ENCODE data around the gene ERVV-1. TPM values are rescaled to one million over a fixed set of nuclear protein-coding genes. Genes with fewer than 3 reads are reported as not detected.

ERVV-1 gene
- total RNA-seq, 2 donors from 2014 or later: 0.40 TPM; not detected in 1

- TF ChIP-seq CTCF (IDR thresholded peaks at IDR 0.05) (peak; percentile 43 to 77 (median 56)), POLR2A (IDR thresholded peaks at IDR 0.05) (peak; percentile 56), POLR2AphosphoS5 (IDR thresholded peaks at IDR 0.05) (peak; percentile 27)
- H3K36me3 ChIP-seq: no peaks in the 10 kb centered on the region
- intact Hi-C loops (cut with DNase I): no loop called here
- H3K9me3 ChIP-seq: no peaks in the 10 kb centered on the region
- WGBS: under 1% methylated on average over 50 of the region's 50 CpGs
- no peaks in the 10 kb centered on the region for H3K27me3 ChIP-seq (replicated peaks; ENCODE audit: insufficient read depth)
- DNase-seq (ENCODE audit: low spot score): peak; percentile 83
- no peaks in the 10 kb centered on the region for H3K4me1 ChIP-seq (replicated peaks)
- peak overlapping the region; percentile 64 to 79 for H3K27ac ChIP-seq
- peak overlapping the region; percentile 40 to 44 for H3K4me3 ChIP-seq
These were observed 20.2 kb upstream of the ERVV-1 start for GRCh38 chr19:52993342-52994178.

GRCh38 chr19:52995711-52996110 is 18.0 kb upstream of the ERVV-1 start:
- no peaks in the 10 kb centered on the region for H3K4me1 ChIP-seq (replicated peaks)
- intact Hi-C loops (cut with DNase I): no loop called here
- H3K4me3 ChIP-seq: no peak overlapping the region
- H3K36me3 ChIP-seq: no peaks in the 10 kb centered on the region
- 89% methylated on average over 7 of the region's 7 CpGs for WGBS
- H3K27me3 ChIP-seq (replicated peaks; ENCODE audit: insufficient read depth): no peaks in the 10 kb centered on the region
- no peak for DNase-seq (ENCODE audit: low spot score)
- no peak overlapping the region for H3K27ac ChIP-seq
- no peak for TF ChIP-seq CTCF (IDR thresholded peaks at IDR 0.05)
- TF ChIP-seq POLR2AphosphoS5 (IDR thresholded peaks at IDR 0.05): no peak
- TF ChIP-seq POLR2A (IDR thresholded peaks at IDR 0.05): no peak
- no peaks in the 10 kb centered on the region for H3K9me3 ChIP-seq

- Histone ChIP-seq H3K27ac (no peak overlapping the region), H3K27me3 (replicated peaks; ENCODE audit: insufficient read depth) (no peaks in the 10 kb centered on the region), H3K4me1 (replicated peaks) (no peaks in the 10 kb centered on the region), H3K4me3 (no peak overlapping the region), H3K9me3 (no peaks in the 10 kb centered on the region), H3K36me3 (no peaks in the 10 kb centered on the region)
- DNase-seq (ENCODE audit: low spot score): no peak
- TF ChIP-seq CTCF (IDR thresholded peaks at IDR 0.05) (no peak), POLR2AphosphoS5 (IDR thresholded peaks at IDR 0.05) (no peak), POLR2A (IDR thresholded peaks at IDR 0.05) (no peak)
- intact Hi-C loops (cut with DNase I): no loop called here
- WGBS: 81% methylated on average over 9 of the region's 9 CpGs
These were observed 15.7 kb upstream of the ERVV-1 start for GRCh38 chr19:52997975-52998374.

- WGBS: 48% methylated on average over 2 of the region's 2 CpGs
These were observed 11.2 kb upstream of the ERVV-1 start for GRCh38 chr19:53002479-53002878.

More at GRCh38 chr19:53002479-53002878, 11.2 kb upstream of the ERVV-1 start:
- no peak overlapping the region for H3K4me3 ChIP-seq
- H3K4me1 ChIP-seq (replicated peaks): no peaks in the 10 kb centered on the region
- H3K9me3 ChIP-seq: no peaks in the 10 kb centered on the region
- H3K27me3 ChIP-seq (replicated peaks; ENCODE audit: insufficient read depth): no peaks in the 10 kb centered on the region
- DNase-seq (ENCODE audit: low spot score): no peak
- H3K27ac ChIP-seq: no peak overlapping the region
- intact Hi-C loops (cut with DNase I): no loop called here
- TF ChIP-seq CTCF (IDR thresholded peaks at IDR 0.05) (no peak), POLR2A (IDR thresholded peaks at IDR 0.05) (no peak), POLR2AphosphoS5 (IDR thresholded peaks at IDR 0.05) (no peak)
- H3K36me3 ChIP-seq: no peaks in the 10 kb centered on the region
